ENCODE measurements around the gene XPC. TPM values are rescaled to one million over a fixed set of nuclear protein-coding genes. Genes with fewer than 3 reads are reported as not detected.

The XPC gene
- polyA plus RNA-seq, 1 donor from 2014 or later = 21.9 TPM

GRCh38 chr3:14208168-14208567, 29.8 kb upstream of the XPC start:
- Histone ChIP-seq H3K4me3 (ENCODE audit: low read length) (no peak overlapping the region), H3K79me2 (replicated peaks; ENCODE audit: insufficient read depth, low read length) (no peaks in the 10 kb centered on the region), H3K9ac (ENCODE audit: low read length) (no peak overlapping the region), H4K20me1 (ENCODE audit: insufficient read depth) (no peaks in the 10 kb centered on the region), H3K27me3 (ENCODE audit: insufficient read depth, low read depth, low read length) (no peaks in the 10 kb centered on the region), H3K9me3 (ENCODE audit: low read length) (no peaks in the 10 kb centered on the region), H2AFZ (ENCODE audit: low read depth, low read length) (no peak overlapping the region), H3K36me3 (ENCODE audit: insufficient read depth, low read length) (no peaks in the 10 kb centered on the region), H3K4me2 (ENCODE audit: low read length) (no peak overlapping the region), H3F3A (ENCODE audit: insufficient read depth, low read length, poor library complexity, severe bottlenecking) (no peaks in the 10 kb centered on the region), H3K27ac (ENCODE audit: low read length) (no peak overlapping the region), H3K9me2 (ENCODE audit: insufficient read depth, low read length) (no peaks in the 10 kb centered on the region)
- TF ChIP-seq EP300 (conservative IDR thresholded peaks at IDR 0.05; ENCODE audit: poor library complexity, severe bottlenecking) (no peak), TAF1 (IDR thresholded peaks at IDR 0.05; ENCODE audit: low read depth) (no peak), CTCF (IDR thresholded peaks at IDR 0.05; ENCODE audit: poor library complexity, severe bottlenecking) (no peak), SMC3 (conservative IDR thresholded peaks at IDR 0.05; ENCODE audit: poor library complexity) (no peak), POLR2AphosphoS5 (IDR thresholded peaks at IDR 0.05) (no peak), MXI1 (conservative IDR thresholded peaks at IDR 0.05; ENCODE audit: poor library complexity, severe bottlenecking) (no peak), RAD21 (conservative IDR thresholded peaks at IDR 0.05) (no peak), EZH2 (IDR thresholded peaks at IDR 0.05; ENCODE audit: borderline replicate concordance, insufficient read depth, low read length, poor library complexity, severe bottlenecking) (no peak), REST (IDR thresholded peaks at IDR 0.05; ENCODE audit: borderline replicate concordance) (no peak)

GRCh38 chr3:14206548-14207177, 28.3 kb upstream of the XPC start:
- Histone ChIP-seq H3K4me2 (ENCODE audit: low read length) (no peak overlapping the region), H4K20me1 (ENCODE audit: insufficient read depth) (no peaks in the 10 kb centered on the region), H3K9me2 (ENCODE audit: insufficient read depth, low read length) (no peaks in the 10 kb centered on the region), H3K36me3 (ENCODE audit: insufficient read depth, low read length) (no peaks in the 10 kb centered on the region), H3K27me3 (ENCODE audit: insufficient read depth, low read depth, low read length) (no peaks in the 10 kb centered on the region), H3K27ac (ENCODE audit: low read length) (no peak overlapping the region), H2AFZ (ENCODE audit: low read depth, low read length) (no peak overlapping the region), H3F3A (ENCODE audit: insufficient read depth, low read length, poor library complexity, severe bottlenecking) (no peaks in the 10 kb centered on the region), H3K79me2 (replicated peaks; ENCODE audit: insufficient read depth, low read length) (no peaks in the 10 kb centered on the region), H3K4me3 (ENCODE audit: low read length) (no peak overlapping the region), H3K9me3 (ENCODE audit: low read length) (no peaks in the 10 kb centered on the region), H3K9ac (ENCODE audit: low read length) (no peak overlapping the region)
- TF ChIP-seq RAD21 (conservative IDR thresholded peaks at IDR 0.05) (no peak), CTCF (IDR thresholded peaks at IDR 0.05; ENCODE audit: poor library complexity, severe bottlenecking) (no peak), MXI1 (conservative IDR thresholded peaks at IDR 0.05; ENCODE audit: poor library complexity, severe bottlenecking) (no peak), EZH2 (IDR thresholded peaks at IDR 0.05; ENCODE audit: borderline replicate concordance, insufficient read depth, low read length, poor library complexity, severe bottlenecking) (no peak), REST (IDR thresholded peaks at IDR 0.05; ENCODE audit: borderline replicate concordance) (no peak)
